ENCODE results near the gene FIBP. TPM values are rescaled to one million over a fixed set of nuclear protein-coding genes. Genes with fewer than 3 reads are reported as not detected.

The FIBP gene
- total RNA-seq, 1 experiment from 2014 or later = 60.8 TPM

GRCh38 chr11:65866509-65867283 lies 21.6 kb downstream of the FIBP start:
- in situ Hi-C loops (cut with HindIII; ENCODE audit: low pct_unique_long_range_greater_than_20kb, low sequenced_read_pairs) = no loop called here
- no peak for DNase-seq (ENCODE audit: low read depth, low spot score)

DNA sequence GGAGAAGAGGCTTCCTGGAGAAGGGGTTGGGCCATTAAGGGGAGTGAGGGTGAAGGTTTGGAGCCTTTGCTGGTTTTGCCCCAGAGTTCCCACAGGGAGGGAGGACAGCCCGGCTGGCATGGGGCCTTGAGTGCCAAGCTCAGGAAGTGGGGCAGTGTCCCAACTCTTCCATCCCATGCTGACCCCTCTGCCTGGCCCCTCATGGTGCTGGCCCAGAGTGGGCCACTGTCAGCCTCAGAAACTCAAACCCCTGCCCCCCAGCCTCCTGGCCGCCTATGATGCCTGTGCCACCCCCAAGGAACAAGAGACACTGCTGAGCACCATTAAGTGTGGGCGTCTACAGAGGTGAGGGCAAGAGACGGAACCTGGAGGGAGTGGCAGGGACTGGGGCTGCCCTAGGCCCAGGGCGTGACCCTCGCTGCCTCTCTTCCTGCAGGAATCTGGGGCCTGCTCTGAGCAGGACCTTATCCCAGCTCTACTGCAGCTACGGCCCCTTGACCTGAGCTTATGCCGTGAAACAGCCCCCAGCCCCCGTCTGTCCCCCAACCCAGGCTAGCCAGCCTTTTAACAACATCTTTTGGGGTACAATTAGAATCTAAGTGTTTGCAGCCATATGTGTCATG lies 22.6 kb downstream of the FIBP start:
- in situ Hi-C loops (cut with HindIII; ENCODE audit: low pct_unique_long_range_greater_than_20kb, low sequenced_read_pairs) = no loop called here
- DNase-seq (ENCODE audit: low read depth, low spot score) = no peak

DNA sequence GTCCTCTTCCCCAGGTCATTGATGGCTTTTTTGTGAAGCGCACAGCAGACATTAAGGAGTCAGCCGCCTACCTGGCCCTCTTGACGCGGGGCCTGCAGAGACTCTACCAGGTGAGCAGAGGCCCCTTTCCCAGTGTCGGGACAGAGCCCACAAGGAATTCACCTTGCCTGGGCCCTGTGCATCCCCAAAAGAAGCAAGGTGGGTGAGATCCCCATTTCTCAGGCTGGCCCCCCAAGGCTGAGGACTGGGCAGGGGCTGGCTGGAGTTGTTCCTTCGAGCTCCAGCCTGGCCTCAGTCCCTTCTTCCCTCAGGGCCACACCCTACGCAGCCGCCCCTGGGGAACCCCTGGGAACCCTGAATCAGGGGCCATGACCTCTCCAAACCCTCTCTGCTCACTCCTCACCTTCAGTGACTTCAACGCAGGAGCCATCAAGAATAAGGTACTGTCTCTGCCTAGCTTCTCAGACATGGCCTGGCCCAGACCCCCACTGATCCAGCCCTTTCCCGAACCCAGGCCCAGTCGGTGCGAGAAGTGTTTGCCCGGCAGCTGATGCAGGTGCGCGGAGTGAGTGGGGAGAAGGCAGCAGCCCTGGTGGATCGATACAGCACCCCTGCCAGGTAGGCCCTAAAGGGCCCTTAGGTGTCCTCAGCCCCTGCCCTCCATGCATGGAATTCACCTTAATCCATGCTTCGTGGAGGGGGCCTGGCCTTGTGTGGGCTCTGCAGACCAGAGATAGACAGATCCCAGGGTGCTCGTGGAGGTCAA lies 23.4 kb downstream of the FIBP start:
- in situ Hi-C loops (cut with HindIII; ENCODE audit: low pct_unique_long_range_greater_than_20kb, low sequenced_read_pairs) = no loop called here

DNA sequence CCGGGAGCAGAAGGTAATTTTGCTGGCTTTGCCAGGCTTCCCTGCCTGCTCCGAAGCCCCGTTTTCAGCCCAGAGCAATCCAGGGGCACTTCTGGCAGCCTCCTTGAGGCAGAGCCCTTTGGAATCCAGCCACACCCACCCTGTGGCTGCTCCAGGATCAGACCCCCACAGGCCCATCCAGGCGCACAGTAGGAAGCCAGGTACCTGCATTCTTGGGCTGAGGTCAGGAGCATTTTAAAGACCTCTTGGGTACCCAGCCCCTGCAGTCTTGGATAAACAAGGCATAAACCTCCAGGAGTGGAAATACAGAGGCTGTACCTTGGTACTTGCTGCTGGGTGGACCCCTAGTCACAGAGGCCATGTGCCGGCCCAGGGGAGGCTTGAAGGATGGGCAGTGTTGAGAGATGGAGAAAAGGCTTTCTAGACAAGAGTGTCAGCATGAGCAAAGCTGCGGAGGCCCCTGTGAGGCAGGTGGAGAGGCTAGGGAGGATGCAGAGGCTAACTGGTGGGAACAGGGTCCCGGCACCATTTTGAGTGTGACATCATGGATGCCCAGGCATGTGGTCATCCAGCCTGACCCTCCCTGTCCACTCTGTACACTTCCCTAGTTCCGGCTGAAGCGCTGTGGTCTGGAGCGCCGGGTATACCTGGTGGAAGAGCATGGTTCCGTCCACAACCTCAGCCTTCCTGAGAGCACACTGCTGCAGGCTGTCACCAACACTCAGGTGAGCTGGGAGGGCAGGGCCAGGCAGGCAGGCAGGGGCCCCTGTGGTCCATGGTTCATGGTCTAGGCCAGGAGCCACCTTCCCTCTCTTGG lies 24.2 kb downstream of the FIBP start:
- in situ Hi-C loops (cut with HindIII; ENCODE audit: low pct_unique_long_range_greater_than_20kb, low sequenced_read_pairs) = no loop called here
- DNase-seq (ENCODE audit: low read depth, low spot score) = no peak

More for the DNA sequence above, 23.4 kb downstream of the FIBP start:
- DNase-seq (ENCODE audit: low read depth, low spot score) = no peak

GRCh38 chr11:65862941-65863888 lies 25.1 kb downstream of the FIBP start:
- in situ Hi-C loops (cut with HindIII; ENCODE audit: low pct_unique_long_range_greater_than_20kb, low sequenced_read_pairs) = no loop called here

DNA sequence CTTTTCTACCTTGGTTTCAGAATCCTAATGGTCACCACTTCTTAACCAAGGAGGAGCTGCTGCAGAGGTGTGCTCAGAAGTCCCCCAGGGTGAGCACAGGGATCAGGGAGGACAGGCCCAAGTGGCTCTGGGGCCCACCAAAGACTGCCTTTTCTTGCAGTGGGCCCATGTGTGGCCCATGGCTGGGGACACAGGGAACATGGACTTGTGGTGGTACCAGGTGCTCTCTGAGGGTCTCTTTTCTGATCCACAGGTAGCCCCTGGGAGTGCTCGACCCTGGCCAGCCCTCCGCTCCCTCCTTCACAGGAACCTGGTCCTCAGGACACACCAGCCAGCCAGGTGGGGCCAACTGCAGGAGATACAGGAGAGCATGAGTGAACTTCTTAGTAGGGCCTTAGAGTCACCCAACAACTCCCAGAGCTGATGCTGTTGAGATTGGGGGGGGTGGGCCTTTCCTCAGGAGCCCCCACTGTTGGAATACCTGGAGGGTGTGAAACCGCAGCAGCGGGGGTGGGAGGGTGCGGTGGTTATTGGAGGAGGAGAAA lies 26.0 kb downstream of the FIBP start:
- no peak for DNase-seq (ENCODE audit: low read depth, low spot score)
- in situ Hi-C loops (cut with HindIII; ENCODE audit: low pct_unique_long_range_greater_than_20kb, low sequenced_read_pairs) = no loop called here

More at GRCh38 chr11:65862941-65863888, 25.1 kb downstream of the FIBP start:
- DNase-seq (ENCODE audit: low read depth, low spot score) = no peak

GRCh38 chr11:65861533-65862183 lies 26.6 kb downstream of the FIBP start:
- no peak for DNase-seq (ENCODE audit: low read depth, low spot score)
- in situ Hi-C loops (cut with HindIII; ENCODE audit: low pct_unique_long_range_greater_than_20kb, low sequenced_read_pairs) = no loop called here

DNA sequence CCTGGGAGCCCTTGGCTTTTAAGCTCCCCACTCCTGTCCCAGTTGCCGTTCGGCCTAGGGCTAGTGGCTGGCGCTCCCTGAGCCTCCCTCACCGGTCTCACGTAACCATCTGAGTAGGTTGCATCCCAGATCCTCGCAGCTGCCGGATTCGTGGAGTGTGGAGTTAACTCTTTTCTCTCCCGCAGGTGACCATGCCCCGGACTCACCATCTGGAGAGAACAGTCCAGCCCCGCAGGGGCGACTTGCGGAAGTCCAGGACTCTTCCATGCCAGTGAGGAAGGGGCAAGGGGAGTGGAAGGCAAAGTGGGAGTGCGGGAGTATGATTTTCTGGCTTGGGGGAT lies 27.1 kb downstream of the FIBP start:
- no peak for DNase-seq (ENCODE audit: low read depth, low spot score)
- in situ Hi-C loops (cut with HindIII; ENCODE audit: low pct_unique_long_range_greater_than_20kb, low sequenced_read_pairs) = no loop called here

- in situ Hi-C loops (cut with HindIII; ENCODE audit: low pct_unique_long_range_greater_than_20kb, low sequenced_read_pairs) = no loop called here
These were observed 27.8 kb downstream of the FIBP start, which contains the start of gene MUS81 for GRCh38 chr11:65860278-65861164. Gene MUS81, plus strand, starts transcription at chr11:65860433. Its CDS starts 321 bp downstream, at chr11:65860754.

DNA sequence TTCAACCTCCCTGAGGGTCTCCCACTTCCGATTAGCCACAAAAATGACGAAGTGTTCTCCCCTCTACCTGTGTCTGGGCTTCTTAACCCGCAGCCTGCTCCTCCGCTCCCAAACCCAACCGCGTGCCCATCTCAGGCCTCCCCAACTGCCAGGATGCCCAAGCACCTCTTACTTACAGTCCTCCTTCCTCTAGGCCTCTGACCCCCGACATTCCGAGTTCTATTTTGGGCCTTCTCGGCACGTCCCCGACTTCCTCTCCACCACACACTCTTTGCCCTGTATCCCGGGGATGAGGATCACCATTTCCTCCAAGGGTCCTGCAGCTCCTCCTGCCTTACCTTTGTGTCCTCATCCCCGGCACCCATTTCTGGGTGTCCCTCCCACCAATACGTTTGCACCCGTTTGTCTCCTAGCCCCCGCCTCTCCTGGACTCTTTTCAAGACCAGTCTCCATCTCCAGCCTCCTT lies 28.4 kb downstream of the FIBP start:
- no peak for DNase-seq (ENCODE audit: low read depth, low spot score)
- in situ Hi-C loops (cut with HindIII; ENCODE audit: low pct_unique_long_range_greater_than_20kb, low sequenced_read_pairs) = no loop called here

More at GRCh38 chr11:65860278-65861164, 27.8 kb downstream of the FIBP start, which contains the start of gene MUS81:
- peak; percentile 90 for DNase-seq (ENCODE audit: low read depth, low spot score)

- peak; percentile 93 for DNase-seq (ENCODE audit: low read depth, low spot score)
- in situ Hi-C loops (cut with HindIII; ENCODE audit: low pct_unique_long_range_greater_than_20kb, low sequenced_read_pairs) = no loop called here
These were observed 29.0 kb downstream of the FIBP start for GRCh38 chr11:65859095-65859811.

DNA sequence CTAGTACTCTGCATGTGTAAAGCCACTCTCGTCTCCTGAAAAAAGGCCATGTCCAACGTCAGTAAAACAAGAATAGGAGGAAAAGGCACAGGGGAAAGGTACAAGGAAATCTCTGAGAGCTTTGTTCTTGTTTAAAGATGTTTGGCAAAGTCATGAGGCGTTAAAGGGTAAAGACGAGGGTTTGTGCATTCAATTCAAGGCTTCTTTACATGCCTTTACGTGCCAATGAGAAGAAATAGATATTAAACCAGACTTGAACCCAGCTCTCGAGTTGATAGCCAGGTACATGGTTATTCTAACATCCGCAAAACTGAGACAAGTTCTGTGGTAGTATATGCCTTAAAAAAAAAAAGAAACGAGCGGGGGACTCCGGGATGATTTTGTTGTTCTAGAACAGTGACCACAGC lies 29.6 kb downstream of the FIBP start:
- DNase-seq (ENCODE audit: low read depth, low spot score) = no peak
- in situ Hi-C loops (cut with HindIII; ENCODE audit: low pct_unique_long_range_greater_than_20kb, low sequenced_read_pairs) = no loop called here

DNA sequence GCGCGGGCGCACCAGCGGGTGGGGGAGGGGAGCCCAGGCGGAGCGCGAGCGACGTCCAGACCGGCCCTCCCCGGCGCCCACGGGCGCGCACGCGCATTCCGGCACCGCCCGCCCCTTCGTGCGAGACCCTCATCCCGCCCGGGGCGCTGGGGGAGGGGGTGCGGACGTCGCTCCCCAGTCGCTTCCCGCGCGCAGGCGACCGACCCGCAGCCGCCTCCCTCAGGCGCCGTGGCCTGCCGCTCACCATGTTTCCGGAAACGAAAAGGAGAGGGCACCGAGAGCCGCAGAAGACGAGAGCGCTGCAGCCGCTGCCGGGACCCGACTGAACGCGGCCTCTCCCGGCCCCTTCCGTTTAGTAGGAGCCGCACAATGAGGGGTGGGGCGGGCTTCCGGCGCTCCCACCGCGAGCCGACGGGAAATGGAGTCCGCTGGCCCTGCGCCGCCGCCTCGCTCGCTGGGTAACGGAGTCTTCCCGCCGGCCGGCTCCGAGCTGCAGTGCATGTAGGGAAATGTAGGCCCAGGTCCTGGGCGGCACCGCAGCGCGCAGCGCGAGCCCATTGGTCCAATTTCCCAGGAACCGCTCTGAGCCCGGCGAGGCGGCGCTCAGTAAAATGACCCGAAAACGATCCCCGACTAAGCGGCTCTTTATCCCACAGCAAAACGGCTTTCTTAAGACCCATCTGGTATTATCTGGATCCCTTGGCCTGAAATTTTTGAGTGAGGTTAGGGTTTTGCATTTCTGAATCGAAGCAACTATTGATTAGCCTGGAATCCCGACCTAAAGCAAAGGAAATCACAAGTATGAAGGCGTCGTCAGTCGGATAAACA lies 30.2 kb downstream of the FIBP start, which contains the start of gene CFL1:
Gene CFL1 (minus strand): TSS at position 328 of the 828 bp plus-strand sequence. CDS start 81 bp downstream, at position 247.
- DNase-seq (ENCODE audit: low read depth, low spot score) = peak; percentile 95
- in situ Hi-C loops (cut with HindIII; ENCODE audit: low pct_unique_long_range_greater_than_20kb, low sequenced_read_pairs) = no loop called here

DNA sequence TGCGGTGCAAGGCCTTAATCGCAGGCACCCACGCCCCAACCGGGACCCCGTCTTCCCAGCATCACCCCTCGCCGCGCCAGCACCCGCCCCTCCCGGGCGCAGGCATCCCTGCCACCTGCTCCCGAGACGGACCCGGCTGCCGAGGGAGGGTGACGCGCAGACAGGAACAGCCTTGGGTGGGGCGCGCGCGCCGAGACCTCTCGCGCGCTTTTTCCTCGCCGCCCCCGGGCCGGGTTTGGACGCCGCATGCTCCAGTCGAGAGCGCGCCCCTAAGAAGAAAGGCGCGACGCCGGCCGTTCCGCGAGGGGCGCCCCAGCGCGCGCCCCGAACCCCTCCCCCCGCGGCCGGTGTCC lies 30.8 kb downstream of the FIBP start:
- in situ Hi-C loops (cut with HindIII; ENCODE audit: low pct_unique_long_range_greater_than_20kb, low sequenced_read_pairs) = no loop called here
- peak; percentile 15 for DNase-seq (ENCODE audit: low read depth, low spot score)

Data from SK-MEL-5 (cell line).